GM04504 (cell line): Measurements from ENCODE around the gene MCC.

Source experiments
- DNase-seq: peaks from one replicate; pipeline ENCODE4 v3.0.0-alpha.2; 2012; ENCODE audit warnings: low read depth

MCC gene

GRCh38 chr5:113487781-113488644 lies at the start of gene MCC:
MCC (minus strand) TSS chr5:113488453.
- DNase-seq, result peak; percentile 74

DNA sequence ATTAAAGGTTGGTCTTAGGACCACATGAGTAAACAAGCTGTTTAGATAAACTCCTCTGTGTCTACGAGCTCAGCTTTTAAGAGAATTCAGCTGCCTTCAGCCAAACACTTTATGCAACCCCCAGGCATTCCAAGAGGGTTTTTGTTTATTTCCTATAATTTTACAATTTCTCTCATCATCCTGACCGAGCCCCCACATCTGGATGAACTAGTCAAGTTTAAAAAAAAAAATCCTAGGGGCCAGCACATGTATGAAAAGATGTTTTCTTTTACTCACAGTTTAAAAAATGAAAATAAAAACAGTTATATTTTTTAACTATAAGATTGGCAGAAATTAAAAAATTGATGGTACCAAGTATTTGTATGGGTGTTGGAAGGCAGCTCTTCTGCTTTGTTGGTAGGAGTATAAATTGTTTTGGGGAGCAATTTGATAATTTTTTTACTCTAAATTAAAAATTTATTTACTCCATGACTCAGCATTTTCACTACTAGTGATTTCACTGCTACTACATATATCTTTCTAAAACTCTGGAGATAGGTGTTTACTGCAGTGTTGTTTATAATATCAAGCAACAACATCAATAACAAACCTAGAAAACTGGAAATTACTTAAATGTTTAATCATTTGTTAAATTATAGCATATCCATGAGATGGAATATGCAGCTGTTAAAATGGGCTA lies 43.4 kb upstream of the MCC start:
- DNase-seq, result no peak

DNA sequence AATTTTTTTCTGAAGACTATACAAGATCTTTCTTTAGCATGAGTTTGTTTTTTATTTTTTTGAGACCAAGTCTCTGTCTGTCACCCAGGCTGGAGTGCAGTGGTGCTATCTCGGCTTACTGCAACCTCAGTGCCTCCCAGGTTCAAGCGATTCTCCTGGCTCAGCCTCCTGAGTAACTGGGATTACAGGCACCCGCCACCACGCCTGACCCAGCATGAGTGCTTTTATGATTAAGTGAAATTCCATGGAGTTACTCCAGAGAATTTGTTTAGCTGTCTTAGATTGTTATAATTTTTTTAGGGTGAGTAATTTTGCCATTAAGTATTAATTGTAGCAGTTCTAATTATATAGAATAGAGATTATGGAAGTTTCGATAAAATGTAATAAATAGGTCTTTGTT lies 39.5 kb upstream of the MCC start:
- DNase-seq, result no peak

DNA sequence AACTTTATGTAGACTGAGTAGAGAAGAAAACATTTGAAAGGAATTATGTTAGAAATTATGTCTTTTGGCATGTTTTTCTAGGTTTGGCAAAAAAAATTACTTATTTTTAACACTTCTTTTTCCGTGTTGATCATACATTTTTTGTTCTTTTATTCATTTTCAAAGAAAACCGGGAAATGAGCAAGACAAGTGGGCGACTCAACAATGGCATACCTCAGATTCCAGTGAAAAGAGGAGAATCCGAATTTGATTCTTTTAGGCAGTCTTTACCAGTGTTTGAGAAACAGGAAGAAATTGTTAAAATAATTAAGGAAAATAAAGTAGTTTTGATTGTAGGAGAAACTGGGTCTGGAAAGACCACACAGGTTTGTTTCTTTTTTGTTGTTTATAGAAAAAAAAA lies 38.2 kb upstream of the MCC start:
- no peak for DNase-seq

GRCh38 chr5:113524927-113525326 lies 36.7 kb upstream of the MCC start:
- DNase-seq, result no peak

GRCh38 chr5:113523168-113523567 lies 34.9 kb upstream of the MCC start:
- DNase-seq, result no peak

GRCh38 chr5:113520899-113521298 lies 32.6 kb upstream of the MCC start:
- no peak for DNase-seq

DNA sequence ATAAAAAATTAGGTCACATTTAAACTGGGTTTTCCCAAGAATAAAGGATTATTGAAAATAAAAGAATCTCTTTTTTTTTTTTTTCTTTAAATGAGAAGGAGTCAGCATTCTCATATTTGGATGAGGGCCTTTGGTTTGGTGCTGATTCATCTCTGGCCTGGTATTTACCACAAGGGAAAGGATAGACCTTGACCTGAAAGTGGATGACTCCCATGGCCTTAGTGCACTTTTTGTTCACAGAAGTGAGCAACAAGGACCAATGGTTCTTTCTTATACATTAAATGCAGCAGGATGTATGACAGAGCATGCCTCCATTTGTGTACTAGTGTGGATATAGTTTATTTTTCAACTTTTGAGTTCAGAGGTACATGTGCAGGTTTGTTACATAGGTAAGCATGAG lies 32.2 kb upstream of the MCC start:
- DNase-seq, result peak; percentile 14

GRCh38 chr5:113519412-113519811 lies 31.2 kb upstream of the MCC start:
- DNase-seq, result no peak

- DNase-seq, result no peak
These were observed 30.6 kb upstream of the MCC start for GRCh38 chr5:113518884-113519283.

DNA sequence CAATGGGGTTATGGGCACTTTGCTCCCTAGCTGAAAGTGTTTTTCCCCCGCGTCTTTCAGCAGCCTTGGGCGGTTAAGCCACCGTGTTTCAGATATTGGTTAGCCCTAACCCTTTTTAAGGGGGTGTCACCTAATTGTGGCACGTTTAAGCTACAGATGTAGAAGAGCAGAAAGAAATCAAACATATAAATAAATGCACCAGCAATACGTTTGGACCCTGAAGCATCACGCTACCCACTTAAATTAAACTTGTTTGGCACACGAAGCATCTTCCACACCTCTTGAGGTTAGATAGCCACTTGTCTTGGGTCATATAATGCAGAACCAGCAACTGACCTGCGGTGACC lies 26.0 kb upstream of the MCC start:
- no peak for DNase-seq

DNA sequence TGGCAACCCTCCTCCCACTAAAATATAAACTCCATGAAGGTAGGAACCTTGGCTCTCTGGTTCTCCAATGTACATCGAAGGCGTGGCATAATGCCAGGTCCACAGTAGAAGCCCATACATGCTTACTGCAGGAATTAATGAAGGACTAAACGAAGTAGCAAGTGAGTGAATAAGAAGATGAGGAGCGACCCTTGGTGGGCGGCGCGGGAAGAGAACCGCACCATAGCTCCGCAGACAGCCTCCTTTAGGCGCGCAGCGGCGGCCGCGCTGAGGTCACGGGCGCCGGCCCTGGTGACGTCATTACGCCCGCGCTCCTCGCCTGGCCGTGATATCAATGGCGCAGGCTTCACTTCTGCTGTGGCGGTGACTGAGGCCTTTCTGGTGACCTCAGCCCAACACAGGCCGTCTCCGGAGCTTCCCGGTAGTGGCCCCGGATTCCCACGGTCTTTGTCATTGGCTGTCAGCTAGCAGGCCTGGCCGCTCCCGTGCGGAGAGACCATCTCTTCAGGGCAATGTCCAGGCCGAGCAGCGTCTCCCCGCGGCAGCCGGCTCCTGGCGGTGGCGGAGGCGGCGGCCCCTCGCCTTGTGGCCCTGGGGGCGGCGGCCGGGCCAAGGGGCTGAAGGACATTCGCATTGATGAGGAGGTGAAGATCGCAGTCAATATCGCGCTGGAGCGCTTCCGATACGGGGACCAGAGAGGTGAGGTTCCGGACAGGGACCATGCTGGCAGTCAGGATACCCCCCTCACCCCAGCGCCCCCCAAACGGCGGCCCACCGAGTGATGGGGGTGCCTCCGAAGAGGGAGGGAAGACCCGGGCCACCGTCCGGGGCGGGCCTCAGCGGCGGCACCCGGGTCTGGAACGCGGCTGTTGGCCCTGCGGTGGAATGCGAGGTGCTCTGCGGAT lies 25.4 kb upstream of the MCC start, which contains the start of gene YTHDC2:
Gene YTHDC2, plus strand, starts transcription at position 311 of the 905 bp plus-strand sequence. Its CDS starts 202 bp downstream, at position 513.
- peak; percentile 70 for DNase-seq

DNA sequence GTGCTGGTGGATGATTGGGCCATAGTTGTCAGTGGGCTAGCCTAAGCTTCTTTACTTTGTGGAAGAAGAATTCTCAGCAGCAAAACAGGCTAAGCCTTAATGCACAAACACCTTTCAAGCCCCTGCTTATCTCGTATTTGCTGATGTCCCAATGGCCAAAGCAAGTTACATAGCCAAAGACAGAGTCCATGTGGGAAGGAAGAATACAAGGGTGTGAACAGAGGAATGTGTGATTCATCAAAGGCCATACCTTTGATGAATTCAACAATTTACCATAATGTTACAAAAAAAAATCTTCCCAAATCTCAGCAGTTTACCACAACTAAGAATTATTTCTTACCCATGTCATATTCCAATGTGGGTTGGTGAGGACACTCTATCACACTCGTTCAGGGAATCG lies 24.1 kb upstream of the MCC start:
- no peak for DNase-seq

DNA sequence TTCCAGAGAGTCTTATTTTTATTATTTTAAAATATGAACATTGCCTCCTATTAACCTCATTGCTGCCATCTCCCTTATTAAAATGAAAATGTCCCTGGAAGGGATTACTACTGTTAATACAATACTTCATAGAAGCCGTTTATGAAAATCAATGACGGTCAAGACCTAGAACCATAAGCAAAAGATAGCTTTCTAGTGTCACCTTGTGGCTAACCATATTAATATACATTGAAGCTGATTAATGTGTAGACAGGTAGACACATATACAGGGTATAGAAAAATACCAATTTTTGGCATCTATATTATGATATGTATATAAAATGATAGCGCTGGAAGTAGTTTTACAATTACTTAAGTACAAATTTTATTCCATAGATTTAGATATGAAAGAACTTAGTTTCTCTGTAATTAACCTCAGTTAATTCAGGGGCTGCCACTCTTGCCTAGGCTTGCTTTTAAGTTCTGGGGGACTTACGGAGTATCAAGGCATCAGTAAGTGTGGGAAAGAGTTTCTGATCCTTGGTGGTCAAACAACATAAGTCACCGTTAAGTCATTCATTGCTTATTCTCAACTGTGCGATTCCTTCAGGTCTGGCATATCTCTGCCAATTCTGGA lies 22.7 kb upstream of the MCC start:
- DNase-seq, result no peak

GRCh38 chr5:113508756-113509155 lies 20.5 kb upstream of the MCC start:
- no peak for DNase-seq

- no peak for DNase-seq
These were observed 19.3 kb upstream of the MCC start for GRCh38 chr5:113507601-113508000.

- no peak for DNase-seq
These were observed 16.9 kb upstream of the MCC start for GRCh38 chr5:113505181-113505580.

DNA sequence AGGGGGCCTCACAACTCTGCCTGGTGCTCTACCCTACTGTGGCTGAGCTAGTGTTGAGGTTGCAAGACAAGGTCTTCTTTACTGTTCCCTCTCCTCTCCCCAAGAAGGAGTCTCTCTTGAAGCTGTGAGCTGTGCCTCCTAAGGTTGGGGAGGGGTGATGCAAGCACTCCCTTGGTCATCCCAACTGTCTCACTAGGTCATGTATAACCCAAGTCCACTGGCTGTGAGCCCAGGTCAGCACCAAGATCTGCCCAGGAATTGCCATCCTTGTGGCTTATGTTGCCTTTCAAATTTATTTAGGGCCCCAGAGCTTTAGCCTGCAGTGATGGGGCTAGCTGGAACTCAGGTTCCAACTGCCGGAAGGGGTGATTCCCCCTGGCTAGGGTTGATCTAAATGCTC lies 14.9 kb upstream of the MCC start:
- DNase-seq, result no peak

DNA sequence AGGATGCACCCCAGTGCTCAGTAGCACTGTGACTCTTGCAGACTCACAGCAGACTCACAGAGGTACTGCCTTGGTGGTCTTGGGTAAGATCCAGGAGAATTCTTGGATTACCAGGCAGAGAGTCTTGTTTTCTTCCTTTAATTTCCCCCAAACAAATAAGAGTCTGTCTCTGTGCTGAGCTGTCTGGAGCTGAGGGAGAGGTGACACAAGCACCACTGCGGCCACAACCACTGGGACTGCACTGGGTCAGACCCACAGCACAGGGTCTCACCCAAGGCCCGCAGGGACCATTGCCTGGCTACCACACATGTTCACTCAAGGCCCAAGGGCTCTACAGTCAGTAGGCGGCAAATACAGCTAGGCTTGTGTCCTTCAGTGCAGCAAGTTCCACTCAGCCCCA lies 13.8 kb upstream of the MCC start:
- DNase-seq, result no peak

- DNase-seq, result no peak
These were observed 7.2 kb upstream of the MCC start for GRCh38 chr5:113495422-113495841.

DNA sequence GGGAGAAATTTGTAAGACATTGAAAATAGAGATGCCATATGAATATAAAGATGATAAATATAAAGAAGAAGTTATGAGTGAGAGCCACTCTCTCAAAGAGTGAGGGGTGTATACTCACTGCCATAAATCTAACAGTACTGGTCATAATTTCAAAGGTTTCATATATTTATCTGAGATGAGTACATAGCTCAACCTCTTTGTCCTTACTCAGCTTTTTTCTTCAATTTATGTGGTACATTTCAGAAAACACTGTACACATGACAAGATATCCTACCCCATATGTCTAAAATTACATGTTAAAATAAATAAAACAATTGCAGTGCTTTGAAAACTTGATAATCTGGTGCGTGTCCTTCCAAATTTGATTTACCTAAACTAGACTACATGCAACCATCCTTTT lies 5.2 kb upstream of the MCC start:
- no peak for DNase-seq

- no peak for DNase-seq
These were observed 2.8 kb upstream of the MCC start for GRCh38 chr5:113491022-113491421.
